ENCODE results near the gene RGS3.

RGS3 gene

DNA sequence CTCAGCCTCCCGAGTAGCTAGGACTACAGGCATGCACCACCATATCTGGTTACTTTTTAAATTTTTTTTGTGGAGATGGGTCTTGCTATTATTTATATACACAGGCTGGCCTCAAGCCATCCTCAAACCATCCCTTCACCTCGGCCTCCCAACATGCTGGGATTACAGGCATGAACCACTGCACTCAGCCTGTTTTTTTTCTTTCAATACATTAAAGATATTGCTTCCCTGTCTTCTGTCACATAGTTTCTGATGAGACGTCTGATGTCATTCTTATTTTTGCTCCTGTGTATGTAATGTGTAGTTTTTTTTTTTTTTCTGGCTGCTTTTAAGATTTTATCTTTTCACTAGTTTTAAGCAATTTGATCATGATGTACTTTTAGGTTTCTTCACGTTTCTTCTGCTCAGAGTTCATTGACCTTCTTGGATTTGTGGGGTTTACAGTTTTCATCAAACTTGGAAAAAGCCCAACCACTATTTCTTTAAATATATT is 11.4 kb upstream of the RGS3 start:
- no peak overlapping the region for H3K4me3 ChIP-seq (ENCODE audit: low read length)
- no peak for TF ChIP-seq CTCF (conservative IDR thresholded peaks at IDR 0.05; ENCODE audit: low read length)
- no peak for DNase-seq (ENCODE audit: low read depth)

DNA sequence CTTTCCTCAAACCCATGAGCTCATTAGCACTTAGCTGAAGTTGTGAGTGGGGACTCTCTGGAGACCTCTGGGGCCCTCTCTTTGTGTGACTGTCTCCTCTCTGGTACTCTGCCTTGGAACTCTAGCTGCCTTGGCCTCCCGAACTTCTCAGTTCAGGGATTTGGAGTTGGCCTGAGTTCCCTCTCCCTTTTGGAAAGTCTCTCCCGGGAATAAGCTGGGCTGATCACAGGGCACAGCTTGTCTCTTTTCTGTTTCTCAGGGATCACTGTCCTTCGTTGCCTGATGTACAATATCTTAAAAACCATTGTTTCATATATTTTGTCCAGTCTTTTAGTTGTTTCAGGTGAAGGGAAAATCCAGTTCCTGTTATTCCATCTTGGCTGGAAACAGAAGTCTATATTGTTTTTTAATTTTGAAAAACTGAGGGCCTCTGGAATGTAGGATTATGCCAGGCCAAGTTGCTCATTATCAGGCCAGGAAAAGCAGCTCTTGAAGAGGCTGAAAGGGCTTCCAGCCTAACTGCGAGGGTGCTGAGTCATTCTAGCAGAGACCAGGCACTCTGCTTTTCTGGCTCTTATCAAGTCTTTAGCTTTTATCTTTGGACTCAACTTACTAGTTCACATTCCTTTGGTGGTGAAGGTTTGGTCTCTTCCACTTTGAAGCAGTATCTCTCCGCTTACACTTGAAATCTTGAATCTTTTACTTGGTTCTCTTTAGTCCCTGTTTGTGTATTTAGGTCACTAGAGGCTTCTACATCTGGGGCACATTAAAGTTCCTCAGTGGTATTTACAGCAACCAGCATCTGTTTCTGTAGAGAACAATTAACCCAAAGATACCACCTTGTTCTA is 8.4 kb upstream of the RGS3 start:
- peak; percentile 88 for DNase-seq (ENCODE audit: low read depth)
- TF ChIP-seq CTCF (conservative IDR thresholded peaks at IDR 0.05; ENCODE audit: low read length): no peak
- H3K4me3 ChIP-seq (ENCODE audit: low read length): no peak overlapping the region

- no peak overlapping the region for H3K4me3 ChIP-seq (ENCODE audit: low read length)
- peak; percentile 56 for DNase-seq (ENCODE audit: low read depth)
- no peak for TF ChIP-seq CTCF (conservative IDR thresholded peaks at IDR 0.05; ENCODE audit: low read length)
Measured at GRCh38 chr9:113456235-113456634, 7.3 kb upstream of the RGS3 start.

DNA sequence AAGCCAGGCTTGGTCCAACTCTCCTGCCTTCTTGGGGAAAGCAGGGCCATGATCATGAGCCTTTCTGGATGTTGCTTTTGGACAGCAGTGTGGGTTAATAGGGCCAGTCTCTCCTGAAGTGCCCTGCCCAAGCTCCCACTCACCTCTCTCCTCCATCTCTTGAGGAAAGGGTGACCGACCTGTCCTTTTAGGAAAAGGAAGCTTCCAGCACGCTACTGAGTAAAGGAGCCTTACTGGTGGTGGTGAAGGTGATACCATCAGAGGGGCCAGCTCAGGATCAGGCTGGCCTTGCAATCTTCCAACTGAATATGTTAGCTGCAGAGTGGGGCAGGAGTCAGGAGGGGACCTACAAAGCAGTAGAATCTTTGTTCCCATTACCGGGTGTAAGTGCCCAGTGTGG is 2.2 kb upstream of the RGS3 start:
- H3K4me3 ChIP-seq (ENCODE audit: low read length): no peak overlapping the region
- no peak for TF ChIP-seq CTCF (conservative IDR thresholded peaks at IDR 0.05; ENCODE audit: low read length)
- DNase-seq (ENCODE audit: low read depth): no peak

GRCh38 chr9:113461943-113462342 is 1.6 kb upstream of the RGS3 start:
- no peak overlapping the region for H3K4me3 ChIP-seq (ENCODE audit: low read length)
- no peak for TF ChIP-seq CTCF (conservative IDR thresholded peaks at IDR 0.05; ENCODE audit: low read length)
- DNase-seq (ENCODE audit: low read depth): no peak

DNA sequence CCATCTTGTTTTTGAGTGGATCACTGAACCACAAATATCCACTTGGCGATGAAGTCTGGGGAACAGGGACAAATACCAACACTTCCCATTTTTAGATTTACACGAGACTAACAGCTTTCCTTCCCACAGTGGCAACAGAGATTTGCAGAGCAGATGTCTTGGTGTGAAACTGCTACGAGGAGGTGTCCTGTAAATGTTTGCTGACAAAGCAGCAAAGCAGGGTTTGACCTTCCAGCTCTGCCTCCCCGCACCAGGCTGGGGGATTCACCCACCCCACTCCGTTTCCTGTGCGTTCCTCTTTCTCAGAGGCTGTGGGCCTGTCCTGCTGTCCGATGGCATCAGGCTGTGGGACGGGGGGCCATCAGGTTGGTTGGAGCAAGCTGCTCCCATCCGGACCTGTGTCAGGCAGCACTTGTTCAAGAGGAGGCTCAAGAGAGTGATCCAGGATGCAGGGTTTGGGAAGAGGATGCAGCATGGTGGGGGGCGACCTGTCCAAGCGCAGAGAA is 693 bp upstream of the RGS3 start:
- no peak for TF ChIP-seq CTCF (conservative IDR thresholded peaks at IDR 0.05; ENCODE audit: low read length)
- no peak overlapping the region for H3K4me3 ChIP-seq (ENCODE audit: low read length)
- DNase-seq (ENCODE audit: low read depth): peak; percentile 56

GRCh38 chr9:113464286-113464660 is 746 bp downstream of the RGS3 start:
- DNase-seq (ENCODE audit: low read depth): no peak
- no peak for TF ChIP-seq CTCF (conservative IDR thresholded peaks at IDR 0.05; ENCODE audit: low read length)
- no peak overlapping the region for H3K4me3 ChIP-seq (ENCODE audit: low read length)
